Esophagus squamous epithelium (tissue), 5 donors: ENCODE measurements around the gene CNTNAP2. TPM values are rescaled to one million over a fixed set of nuclear protein-coding genes. Genes with fewer than 3 reads are reported as not detected.

Experiments used
- DNase-seq: peaks from one replicate; lab custom pipeline; 2025; lab: John Stamatoyannopoulos, UW
- H3K27ac ChIP-seq, 4 donors: fragments of 200-600 bp; sonication (generic); one replicate each; pipeline ENCODE4 v1.5.1; 2016 to 2019; ENCODE audit warnings: mild to moderate bottlenecking in 1 of 4
- H3K27me3 ChIP-seq, 4 donors: fragments of 200-600 bp; sonication (generic); 1 replicate in 3 of 4; 2 replicates in 1 of 4; pipeline versions ENCODE4 v1.5.1 to v1.6.0; 2017 to 2021; ENCODE audit warnings: antibody characterized with exemption in 1 of 4
- H3K36me3 ChIP-seq, 3 donors: fragments of 200-600 bp; sonication (generic); one replicate each; pipeline ENCODE4 v1.5.1; 2016 to 2019
- H3K4me1 ChIP-seq, 3 donors: fragments of 200-600 bp; sonication (generic); one replicate each; pipeline ENCODE4 v1.5.1; 2017 to 2019
- H3K4me3 ChIP-seq, 4 donors: fragments of 200-600 bp; sonication (generic); 1 replicate in 3 of 4; 2 replicates in 1 of 4; pipeline ENCODE4 v1.5.1; 2016 to 2019; ENCODE audit warnings: mild to moderate bottlenecking in 2 of 4, moderate library complexity in 1 of 4
- H3K9me3 ChIP-seq, 3 donors: fragments of 200-600 bp; sonication (generic); one replicate each; pipeline ENCODE4 v1.5.1; 2016 to 2019
- POLR2A ChIP-seq, 4 donors: fragments of 450-650 bp; IDR thresholded peaks; one replicate each; pipeline ENCODE4 v1.6.1; 2017; ENCODE audit warnings: antibody characterized with exemption in 4 of 4, mild to moderate bottlenecking in 4 of 4, moderate library complexity in 3 of 4
- WGBS, 2 donors: methylation state at CpG; one replicate each; pipeline ENCODE4 v1.1.5; 2018; 5-methylcytosine and 5-hydroxymethylcytosine counted together
- intact Hi-C: fragments of 100-400 bp; cut with DNase I; formaldehyde crosslinking; loops from one replicate; pipeline ENCODE4 v1.15.0; 2022
- total RNA-seq, 4 donors: library from RNA; depleted of rRNA; stranded (reverse); fragments of >200 nt; gene quantifications; one replicate each; pipeline ENCODE4 v1.1.0, GENCODE V29; 2016
- TF ChIP-seq, protein P1 (sequence below), 6 experiments: fragments of 450-650 bp in 4 of 6; fragments of 200-600 bp in 2 of 6; sonication (generic) in 2 of 6; IDR thresholded peaks; one replicate each; pipeline ENCODE4 v1.5.1; 2016 to 2019; ENCODE audit warnings: antibody characterized with exemption in 6 of 6, mild to moderate bottlenecking in 4 of 6, moderate library complexity in 4 of 6
- donor health status: DM: yes; HTN: yes; CAD: no.

CNTNAP2 gene
- total RNA-seq, 4 donors from 2014 or later: 0.95 to 2.3 (median 1.2) TPM

DNA sequence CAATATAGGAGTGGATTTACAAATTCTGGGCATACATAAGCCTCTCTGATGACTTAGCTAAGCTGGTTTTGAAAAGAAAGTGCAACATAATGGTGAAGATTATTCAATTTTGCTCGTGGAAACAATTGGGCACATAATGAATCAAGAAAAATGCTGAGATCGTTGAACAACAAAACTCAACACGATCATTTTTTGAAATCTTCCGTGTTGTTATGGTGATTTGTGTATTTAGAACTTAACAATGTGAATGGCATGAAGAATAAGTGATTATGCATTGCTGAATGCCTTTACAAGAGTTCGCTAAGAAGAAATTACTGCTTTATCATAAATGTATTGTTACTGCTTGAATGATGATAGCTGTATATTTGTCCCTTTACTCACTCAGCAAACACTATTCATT, 875.0 kb downstream of the CNTNAP2 start:
- 51 to 57% methylated on average over 5 of the region's 5 CpGs for WGBS, 2 donors

GRCh38 chr7:146993764-146994163, 877.2 kb downstream of the CNTNAP2 start:
- WGBS, 2 donors: 63 to 89% methylated on average over 1 of the region's 1 CpG
- no peak overlapping the region for H3K27ac ChIP-seq
- no peak overlapping the region for H3K4me3 ChIP-seq
- TF ChIP-seq, protein P1, sequence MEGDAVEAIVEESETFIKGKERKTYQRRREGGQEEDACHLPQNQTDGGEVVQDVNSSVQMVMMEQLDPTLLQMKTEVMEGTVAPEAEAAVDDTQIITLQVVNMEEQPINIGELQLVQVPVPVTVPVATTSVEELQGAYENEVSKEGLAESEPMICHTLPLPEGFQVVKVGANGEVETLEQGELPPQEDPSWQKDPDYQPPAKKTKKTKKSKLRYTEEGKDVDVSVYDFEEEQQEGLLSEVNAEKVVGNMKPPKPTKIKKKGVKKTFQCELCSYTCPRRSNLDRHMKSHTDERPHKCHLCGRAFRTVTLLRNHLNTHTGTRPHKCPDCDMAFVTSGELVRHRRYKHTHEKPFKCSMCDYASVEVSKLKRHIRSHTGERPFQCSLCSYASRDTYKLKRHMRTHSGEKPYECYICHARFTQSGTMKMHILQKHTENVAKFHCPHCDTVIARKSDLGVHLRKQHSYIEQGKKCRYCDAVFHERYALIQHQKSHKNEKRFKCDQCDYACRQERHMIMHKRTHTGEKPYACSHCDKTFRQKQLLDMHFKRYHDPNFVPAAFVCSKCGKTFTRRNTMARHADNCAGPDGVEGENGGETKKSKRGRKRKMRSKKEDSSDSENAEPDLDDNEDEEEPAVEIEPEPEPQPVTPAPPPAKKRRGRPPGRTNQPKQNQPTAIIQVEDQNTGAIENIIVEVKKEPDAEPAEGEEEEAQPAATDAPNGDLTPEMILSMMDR (IDR thresholded peaks at IDR 0.05): no peak
- TF ChIP-seq POLR2A (IDR thresholded peaks at IDR 0.05): no peak
- no peaks in the 10 kb centered on the region for H3K27me3 ChIP-seq
- H3K9me3 ChIP-seq: peaks cover 0 to 6% (median 0%) of the 10 kb centered on the region in 3 donors
- no peak for DNase-seq
- H3K4me1 ChIP-seq: no peaks in the 10 kb centered on the region
- intact Hi-C loops: no loop called here
- no peaks in the 10 kb centered on the region for H3K36me3 ChIP-seq

More for the DNA sequence above, 875.0 kb downstream of the CNTNAP2 start:
- no peak overlapping the region for H3K4me3 ChIP-seq
- no peaks in the 10 kb centered on the region for H3K4me1 ChIP-seq
- H3K27ac ChIP-seq: no peak overlapping the region
- H3K36me3 ChIP-seq: no peaks in the 10 kb centered on the region
- TF ChIP-seq, protein P1 (IDR thresholded peaks at IDR 0.05): no peak
- no peak for TF ChIP-seq POLR2A (IDR thresholded peaks at IDR 0.05)
- peaks cover 0 to 6% (median 0%) of the 10 kb centered on the region in 3 donors for H3K9me3 ChIP-seq
- DNase-seq: no peak
- H3K27me3 ChIP-seq: no peaks in the 10 kb centered on the region
- intact Hi-C loops: no loop called here

DNA sequence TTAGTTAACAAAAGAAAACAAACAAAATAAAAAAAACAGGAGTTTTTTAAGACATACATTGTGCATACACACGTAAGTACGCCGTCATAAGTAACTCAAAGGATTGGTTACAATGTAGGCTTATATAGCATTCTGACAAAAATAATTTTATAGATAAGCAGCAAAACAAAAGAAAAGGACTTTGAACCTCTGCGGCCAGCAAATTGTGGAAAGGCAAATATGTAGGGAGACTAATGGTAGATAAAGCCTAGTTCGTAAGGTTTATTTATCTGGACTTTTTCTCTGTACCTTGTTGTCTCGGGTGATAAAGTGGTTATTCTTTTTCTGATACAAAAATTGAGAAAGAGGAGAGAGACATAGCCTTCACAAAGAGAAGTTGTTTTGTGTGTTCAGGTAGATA, 891.9 kb downstream of the CNTNAP2 start:
- H3K27ac ChIP-seq: no peak overlapping the region
- H3K27me3 ChIP-seq: no peaks in the 10 kb centered on the region
- H3K9me3 ChIP-seq: no peaks in the 10 kb centered on the region
- intact Hi-C loops: no loop called here
- H3K4me1 ChIP-seq: no peaks in the 10 kb centered on the region
- H3K4me3 ChIP-seq: no peak overlapping the region
- no peaks in the 10 kb centered on the region for H3K36me3 ChIP-seq
- no peak for DNase-seq
- TF ChIP-seq POLR2A (IDR thresholded peaks at IDR 0.05): no peak
- TF ChIP-seq, protein P1 (IDR thresholded peaks at IDR 0.05): no peak
- WGBS, 2 donors: 58 to 73% methylated on average over 6 of the region's 6 CpGs

- H3K27me3 ChIP-seq: no peaks in the 10 kb centered on the region
- H3K27ac ChIP-seq: no peak overlapping the region
- no peaks in the 10 kb centered on the region for H3K4me1 ChIP-seq
- TF ChIP-seq, protein P1 (IDR thresholded peaks at IDR 0.05): no peak
- TF ChIP-seq POLR2A (IDR thresholded peaks at IDR 0.05): no peak
- H3K36me3 ChIP-seq: no peaks in the 10 kb centered on the region
- intact Hi-C loops: no loop called here
- no peaks in the 10 kb centered on the region for H3K9me3 ChIP-seq
- no peak for DNase-seq
- no peak overlapping the region for H3K4me3 ChIP-seq
These were observed 896.1 kb downstream of the CNTNAP2 start for GRCh38 chr7:147012666-147013065.

GRCh38 chr7:147013825-147014224, 897.2 kb downstream of the CNTNAP2 start:
- Histone ChIP-seq H3K4me3 (no peak overlapping the region), H3K4me1 (no peaks in the 10 kb centered on the region), H3K9me3 (no peaks in the 10 kb centered on the region), H3K27ac (no peak overlapping the region), H3K27me3 (no peaks in the 10 kb centered on the region), H3K36me3 (no peaks in the 10 kb centered on the region)
- DNase-seq: no peak
- no peak for TF ChIP-seq POLR2A (IDR thresholded peaks at IDR 0.05)
- 52 to 71% methylated on average over 2 of the region's 2 CpGs for WGBS, 2 donors
- intact Hi-C loops: no loop called here
